CD4-positive, CD25-positive, alpha-beta regulatory T cell (primary cell): Measurements from ENCODE around the gene FSTL4. TPM values are rescaled to one million over a fixed set of nuclear protein-coding genes. Genes with fewer than 3 reads are reported as not detected.

Experiments used
- ATAC-seq, 2 donors: fragments of 150-1000 bp; cut with Tn5 transposase; one replicate each; pipeline ENCODE4 v1.10.0; 2021; ENCODE audit warnings: low read depth in 2 of 2, moderate number of reproducible peaks in 2 of 2, moderate library complexity in 1 of 2
- DNase-seq, 3 donors: peaks; one replicate each; pipeline versions ENCODE4 v3.0.0 to v3.0.0-alpha.2; 2012 to 2022; ENCODE audit warnings: mixed read lengths in 1 of 3
- H3K27ac ChIP-seq: one replicate; pipeline ENCODE4 v1.7.0; 2013; ENCODE audit warnings: mild to moderate bottlenecking, low read length; ENCODE audit not compliant: insufficient read depth, poor library complexity, severe bottlenecking
- H3K27me3 ChIP-seq: one replicate; pipeline ENCODE4 v1.7.0; 2013; ENCODE audit warnings: low read length; ENCODE audit not compliant: control insufficient read depth, insufficient read depth
- H3K36me3 ChIP-seq: one replicate; pipeline ENCODE4 v1.7.0; 2013; ENCODE audit warnings: mild to moderate bottlenecking, low read length, moderate library complexity; ENCODE audit not compliant: control insufficient read depth, insufficient read depth
- H3K4me1 ChIP-seq: 2 replicates; pipeline ENCODE4 v1.7.0; 2013; ENCODE audit warnings: mild to moderate bottlenecking, low read length; ENCODE audit not compliant: insufficient read depth, control insufficient read depth, poor library complexity, severe bottlenecking
- H3K4me3 ChIP-seq: one replicate; pipeline ENCODE4 v1.7.0; 2013; ENCODE audit warnings: low read depth, mild to moderate bottlenecking, low read length, moderate library complexity
- H3K9me3 ChIP-seq, 2 experiments: 1 replicate in 1 of 2; 2 replicates in 1 of 2; pipeline ENCODE4 v1.7.0; 2013; ENCODE audit warnings: low read length in 2 of 2, mild to moderate bottlenecking in 1 of 2, moderate library complexity in 1 of 2; ENCODE audit not compliant: control insufficient read depth in 2 of 2
- H3K27ac Mint-ChIP-seq, 3 donors: one replicate each; pipeline ENCODE4 v1.8.0; 2020 to 2022; ENCODE audit warnings: mild to moderate bottlenecking in 3 of 3, mixed read lengths in 3 of 3, moderate library complexity in 2 of 3
- H3K27me3 Mint-ChIP-seq: one replicate; pipeline ENCODE4 v1.8.0; 2022; ENCODE audit warnings: mild to moderate bottlenecking, mixed read lengths
- H3K36me3 Mint-ChIP-seq: one replicate; pipeline ENCODE4 v1.8.0; 2020; ENCODE audit warnings: mixed read lengths
- H3K4me1 Mint-ChIP-seq, 4 donors: one replicate each; pipeline ENCODE4 v1.8.0; 2020 to 2022; ENCODE audit warnings: mixed read lengths in 4 of 4, mild to moderate bottlenecking in 1 of 4
- H3K4me3 Mint-ChIP-seq, 4 donors: one replicate each; pipeline ENCODE4 v1.8.0; 2020 to 2022; ENCODE audit warnings: mild to moderate bottlenecking in 4 of 4, mixed read lengths in 4 of 4, moderate library complexity in 3 of 4
- H3K9me3 Mint-ChIP-seq, 7 donors: one replicate each; pipeline ENCODE4 v1.8.0; 2020 to 2022; ENCODE audit warnings: mixed read lengths in 7 of 7, mild to moderate bottlenecking in 3 of 7, moderate library complexity in 2 of 7
- polyA plus RNA-seq, 4 donors: library from polyadenylated mRNA; unstranded; fragments of 300-500 nt; fragmentation: Illumina TruSeq; gene quantifications; one replicate each; pipeline ENCODE4 v1.2.3, GENCODE V29; 2021
- total RNA-seq: library from RNA; stranded (reverse); gene quantifications from one replicate; pipeline ENCODE4 v1.2.3, GENCODE V29; 2022

Gene FSTL4
- total and polyA plus RNA-seq, 5 donors from 2014 or later, result 0.57 TPM; not detected in 4

DNA sequence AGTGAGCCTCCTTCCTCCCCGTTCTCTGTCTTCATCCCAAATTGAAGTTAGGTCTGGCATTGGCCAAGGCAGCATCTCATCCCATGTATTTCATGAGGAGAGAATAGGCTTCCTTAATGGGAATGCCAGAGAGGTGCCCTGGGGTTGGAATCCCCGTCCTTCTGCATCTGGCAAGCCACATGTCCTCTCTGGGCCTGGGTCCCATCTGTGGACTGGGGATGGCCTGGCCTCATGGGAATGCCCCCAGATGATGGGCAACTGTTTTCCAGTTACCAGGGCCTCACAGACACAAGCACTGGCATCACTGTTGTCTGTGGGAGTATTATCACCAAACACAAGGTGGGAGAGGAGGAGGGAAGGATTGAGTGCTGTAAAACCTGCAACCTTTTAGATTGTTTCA lies 153.9 kb downstream of the FSTL4 start:
- no peak for ATAC-seq
- Histone ChIP-seq H3K36me3 (no peaks in the 10 kb centered on the region), H3K27me3 (no peaks in the 10 kb centered on the region), H3K4me1 (no peaks in the 10 kb centered on the region), H3K9me3 (no peaks in the 10 kb centered on the region), H3K4me3 (no peak overlapping the region), H3K27ac (no peak overlapping the region)
- Mint-ChIP-seq H3K4me3 (no peak overlapping the region), H3K9me3 (no peaks in the 10 kb centered on the region), H3K27me3 (peaks cover 6% of the 10 kb centered on the region), H3K4me1 (no peaks in the 10 kb centered on the region), H3K27ac (no peak overlapping the region), H3K36me3 (no peaks in the 10 kb centered on the region)
- DNase-seq, result no peak

DNA sequence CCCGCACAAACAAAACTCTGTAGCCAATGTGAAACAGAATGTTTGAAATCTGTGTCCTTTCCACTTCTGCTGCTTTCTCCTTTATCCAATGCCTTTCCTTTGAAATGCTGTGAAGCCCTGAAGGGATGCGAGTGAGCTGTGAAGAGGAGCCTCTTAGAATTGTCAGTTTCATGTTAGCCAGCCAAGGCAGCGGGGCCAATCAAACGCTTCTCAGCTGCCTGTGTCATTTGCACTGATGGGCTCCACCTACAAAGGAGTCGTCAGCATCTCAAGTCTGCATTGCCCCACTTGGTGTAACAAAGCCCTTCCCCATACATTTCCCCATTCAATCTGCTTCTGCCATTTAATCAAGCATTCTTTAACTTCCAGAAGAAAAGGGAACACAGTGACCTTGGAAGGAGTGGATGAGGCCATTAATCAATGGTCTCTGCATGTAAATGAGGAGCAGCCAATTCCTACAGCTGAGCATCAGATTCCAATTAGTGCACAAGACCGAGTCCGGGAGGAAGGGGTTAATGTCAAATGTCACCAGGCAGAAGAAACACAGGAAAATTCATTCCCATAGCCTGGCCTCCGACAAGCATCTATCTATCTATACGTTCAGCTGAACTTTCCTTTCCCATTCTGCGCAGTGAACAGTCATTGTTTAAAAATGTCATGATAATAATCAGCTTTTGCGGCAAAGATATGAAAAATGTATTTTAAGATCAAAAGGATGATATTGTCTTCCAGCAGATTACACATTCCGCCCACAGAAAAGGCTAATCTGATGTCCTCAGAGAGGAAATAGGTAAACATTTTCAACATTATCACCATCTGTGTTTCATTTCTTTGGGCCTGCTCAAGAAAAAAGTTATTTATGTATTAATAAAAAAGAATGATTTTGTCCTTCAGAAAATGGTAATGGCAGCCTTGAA lies 154.6 kb downstream of the FSTL4 start:
- no peaks in the 10 kb centered on the region for H3K36me3 Mint-ChIP-seq
- no peaks in the 10 kb centered on the region for H3K4me1 Mint-ChIP-seq
- Histone ChIP-seq H3K36me3 (no peaks in the 10 kb centered on the region), H3K4me3 (no peak overlapping the region), H3K27ac (no peak overlapping the region), H3K27me3 (no peaks in the 10 kb centered on the region), H3K4me1 (no peaks in the 10 kb centered on the region), H3K9me3 (no peaks in the 10 kb centered on the region)
- H3K4me3 Mint-ChIP-seq, result no peak overlapping the region
- no peaks in the 10 kb centered on the region for H3K9me3 Mint-ChIP-seq
- no peak overlapping the region for H3K27ac Mint-ChIP-seq
- ATAC-seq (no peak), DNase-seq (no peak)
- peaks cover 6% of the 10 kb centered on the region for H3K27me3 Mint-ChIP-seq

DNA sequence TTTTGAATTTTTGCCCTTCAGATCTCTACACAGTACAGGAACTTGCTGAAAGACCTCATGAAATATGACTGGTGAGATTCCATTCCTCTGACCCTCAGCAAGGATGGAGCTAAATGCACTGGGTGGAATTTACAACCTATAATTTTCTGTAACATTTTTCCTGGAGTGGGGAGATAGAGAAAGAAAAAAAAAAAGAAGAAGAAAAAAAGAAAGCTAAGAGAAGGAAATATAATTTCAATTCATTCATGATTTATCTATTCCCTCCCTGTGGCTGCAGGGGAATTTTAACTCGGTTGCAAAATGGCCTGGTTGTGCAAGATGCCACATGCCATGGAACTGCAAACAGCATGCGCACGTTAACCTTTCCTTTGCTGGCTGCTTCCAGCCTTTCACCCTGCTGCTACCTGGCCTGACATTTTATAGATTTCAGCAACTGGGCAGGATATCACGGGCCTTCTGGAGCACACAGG lies 155.4 kb downstream of the FSTL4 start:
- Histone ChIP-seq H3K4me3 (no peak overlapping the region), H3K36me3 (no peaks in the 10 kb centered on the region), H3K27me3 (no peaks in the 10 kb centered on the region), H3K4me1 (no peaks in the 10 kb centered on the region), H3K9me3 (no peaks in the 10 kb centered on the region), H3K27ac (no peak overlapping the region)
- no peaks in the 10 kb centered on the region for H3K9me3 Mint-ChIP-seq
- no peaks in the 10 kb centered on the region for H3K4me1 Mint-ChIP-seq
- H3K4me3 Mint-ChIP-seq, result no peak overlapping the region
- DNase-seq (no peak), ATAC-seq (no peak)
- H3K27ac Mint-ChIP-seq, result no peak overlapping the region
- H3K36me3 Mint-ChIP-seq, result no peaks in the 10 kb centered on the region
- peaks cover 6% of the 10 kb centered on the region for H3K27me3 Mint-ChIP-seq

DNA sequence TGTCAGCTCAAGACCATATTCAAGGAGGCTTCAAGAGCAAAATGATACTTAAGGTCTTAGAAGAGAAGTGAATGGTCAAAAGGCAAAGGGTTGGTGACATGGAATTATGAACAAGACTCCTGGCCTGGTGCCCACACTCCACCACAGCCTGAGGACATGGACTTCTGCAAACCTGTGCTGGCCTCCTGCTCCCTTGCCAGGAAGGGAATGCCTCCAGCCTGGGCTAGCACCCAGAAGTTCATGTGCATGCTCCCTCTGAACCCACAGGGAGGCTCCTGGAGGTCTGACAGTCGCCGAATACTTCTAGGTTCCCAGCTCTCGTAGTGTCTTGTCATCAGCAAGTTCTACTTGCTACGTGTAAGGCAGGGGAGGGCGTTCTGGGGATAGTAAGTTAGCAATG lies 156.7 kb downstream of the FSTL4 start:
- no peaks in the 10 kb centered on the region for H3K4me1 ChIP-seq
- H3K36me3 Mint-ChIP-seq, result no peaks in the 10 kb centered on the region
- no peak for ATAC-seq
- no peak for DNase-seq
- no peaks in the 10 kb centered on the region for H3K9me3 ChIP-seq
- no peaks in the 10 kb centered on the region for H3K9me3 Mint-ChIP-seq
- H3K4me1 Mint-ChIP-seq, result no peaks in the 10 kb centered on the region
- H3K27me3 ChIP-seq, result no peaks in the 10 kb centered on the region
- H3K36me3 ChIP-seq, result no peaks in the 10 kb centered on the region
- peaks cover 6% of the 10 kb centered on the region for H3K27me3 Mint-ChIP-seq
- no peak overlapping the region for H3K27ac Mint-ChIP-seq
- H3K4me3 Mint-ChIP-seq, result no peak overlapping the region
- no peak overlapping the region for H3K27ac ChIP-seq
- H3K4me3 ChIP-seq, result no peak overlapping the region

DNA sequence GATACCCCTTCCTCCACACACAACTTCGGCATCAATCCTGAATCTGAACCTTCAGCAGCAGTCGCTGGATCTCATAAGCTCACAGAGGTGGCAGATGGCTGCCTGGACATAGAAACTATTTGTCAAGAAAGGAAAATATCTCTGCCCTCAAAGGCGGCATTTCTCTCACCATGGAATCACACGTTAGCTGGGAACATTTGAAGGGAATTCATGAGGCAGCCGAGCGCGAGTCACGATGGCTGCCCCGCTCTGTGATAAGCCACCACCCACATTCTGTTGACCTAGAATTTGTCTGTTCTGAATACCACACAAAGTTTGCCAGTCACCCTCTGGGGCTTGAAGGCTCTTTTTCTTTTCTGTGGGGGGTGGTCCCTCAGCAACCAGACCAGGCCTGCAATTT lies 157.9 kb downstream of the FSTL4 start:
- DNase-seq (no peak), ATAC-seq (no peak)
- H3K36me3 ChIP-seq, result no peaks in the 10 kb centered on the region
- H3K27ac ChIP-seq, result no peak overlapping the region
- no peaks in the 10 kb centered on the region for H3K27me3 ChIP-seq
- H3K4me3 Mint-ChIP-seq, result no peak overlapping the region
- no peaks in the 10 kb centered on the region for H3K4me1 Mint-ChIP-seq
- no peaks in the 10 kb centered on the region for H3K9me3 ChIP-seq
- H3K27me3 Mint-ChIP-seq, result peaks cover 6% of the 10 kb centered on the region
- no peaks in the 10 kb centered on the region for H3K9me3 Mint-ChIP-seq
- H3K36me3 Mint-ChIP-seq, result no peaks in the 10 kb centered on the region
- H3K27ac Mint-ChIP-seq, result no peak overlapping the region
- H3K4me3 ChIP-seq, result no peak overlapping the region
- H3K4me1 ChIP-seq, result no peaks in the 10 kb centered on the region

- no peaks in the 10 kb centered on the region for H3K4me1 Mint-ChIP-seq
- Histone ChIP-seq H3K4me3 (no peak overlapping the region), H3K27me3 (no peaks in the 10 kb centered on the region), H3K36me3 (no peaks in the 10 kb centered on the region), H3K4me1 (no peaks in the 10 kb centered on the region), H3K27ac (no peak overlapping the region), H3K9me3 (no peaks in the 10 kb centered on the region)
- H3K27ac Mint-ChIP-seq, result no peak overlapping the region
- H3K4me3 Mint-ChIP-seq, result no peak overlapping the region
- H3K36me3 Mint-ChIP-seq, result no peaks in the 10 kb centered on the region
- ATAC-seq, result no peak
- peaks cover 10% of the 10 kb centered on the region for H3K27me3 Mint-ChIP-seq
- H3K9me3 Mint-ChIP-seq, result no peaks in the 10 kb centered on the region
- no peak for DNase-seq
Measured at GRCh38 chr5:133453831-133454230, 158.5 kb downstream of the FSTL4 start.

GRCh38 chr5:133453084-133453780 lies 159.1 kb downstream of the FSTL4 start:
- no peak for ATAC-seq
- H3K4me3 ChIP-seq, result no peak overlapping the region
- no peak overlapping the region for H3K27ac Mint-ChIP-seq
- no peaks in the 10 kb centered on the region for H3K4me1 Mint-ChIP-seq
- no peaks in the 10 kb centered on the region for H3K36me3 ChIP-seq
- H3K9me3 ChIP-seq, result no peaks in the 10 kb centered on the region
- no peak overlapping the region for H3K4me3 Mint-ChIP-seq
- DNase-seq, result no peak
- no peaks in the 10 kb centered on the region for H3K9me3 Mint-ChIP-seq
- no peaks in the 10 kb centered on the region for H3K27me3 ChIP-seq
- H3K4me1 ChIP-seq, result no peaks in the 10 kb centered on the region
- H3K27me3 Mint-ChIP-seq, result peaks cover 10% of the 10 kb centered on the region
- no peak overlapping the region for H3K27ac ChIP-seq
- no peaks in the 10 kb centered on the region for H3K36me3 Mint-ChIP-seq
